ENCODE data around the gene ADAT1. TPM values are rescaled to one million over a fixed set of nuclear protein-coding genes. Genes with fewer than 3 reads are reported as not detected.

Gene ADAT1
- total and polyA plus RNA-seq, 2 of the 8 experiments (the other 6 are each of a cell fraction or from before 2014, with no cell fraction given) = 30.7 to 44.7 TPM

- TF ChIP-seq TCF12 (IDR thresholded peaks at IDR 0.05; ENCODE audit: low read depth, low read length) (no peak), SP4 (IDR thresholded peaks at IDR 0.05; ENCODE audit: low read length) (no peak; the same call in 1 of the 2 replicates), EGR1 (IDR thresholded peaks at IDR 0.05; ENCODE audit: borderline replicate concordance, low read depth, low read length) (no peak), E2F6 (IDR thresholded peaks at IDR 0.05) (peak; percentile 65; the same call in 1 of the 2 replicates), CEBPB (IDR thresholded peaks at IDR 0.05; ENCODE audit: low read depth, low read length) (no peak), SIN3A (conservative IDR thresholded peaks at IDR 0.05 in 1 of 2, IDR thresholded peaks at IDR 0.05 in 1 of 2; ENCODE audit: low read depth in 1 of 2, low read length in 2 of 2) (peak; percentile 72 to 98; a peak in 3 of 4 replicates), RAD21 (IDR thresholded peaks at IDR 0.05 in 1 of 2, conservative IDR thresholded peaks at IDR 0.05 in 1 of 2; ENCODE audit: low read depth in 2 of 2, low read length in 2 of 2) (no peak), ASH2L (IDR thresholded peaks at IDR 0.05; ENCODE audit: low read length) (peak; percentile 88), RFX5 (IDR thresholded peaks at IDR 0.05; ENCODE audit: borderline replicate concordance, low read depth, low read length) (no peak), TEAD4 (IDR thresholded peaks at IDR 0.05; ENCODE audit: low read depth, low read length) (no peak), RNF2 (IDR thresholded peaks at IDR 0.05; ENCODE audit: borderline replicate concordance, low read depth, low read length, missing control alignments, poor library complexity, severe bottlenecking) (no peak), CBX5 (IDR thresholded peaks at IDR 0.05; ENCODE audit: low read depth, low read length) (no peak), SIX5 (IDR thresholded peaks at IDR 0.05; ENCODE audit: low read depth, low read length) (peak; percentile 81), CTCF (IDR thresholded peaks at IDR 0.05; ENCODE audit: control extremely low read depth in 1 of 3, insufficient read depth in 1 of 3, low read depth in 1 of 3, low read length in 3 of 3) (no peak), RBBP5 (IDR thresholded peaks at IDR 0.05; ENCODE audit: borderline replicate concordance, low read depth, low read length) (no peak; the same call in 1 of the 2 replicates), RXRA (IDR thresholded peaks at IDR 0.05; ENCODE audit: insufficient read depth, low read depth, low read length) (no peak), HDAC2 (IDR thresholded peaks at IDR 0.05; ENCODE audit: borderline replicate concordance in 1 of 2, low read depth in 2 of 2, low read length in 2 of 2) (peak in 1 of 2 experiments; percentile 97; a peak in 2 of 4 replicates), KDM5A (IDR thresholded peaks at IDR 0.05; ENCODE audit: low read length) (no peak), EZH2 (IDR thresholded peaks at IDR 0.05; ENCODE audit: low read depth, low read length, severe bottlenecking) (no peak)
These were observed at the start of gene ADAT1 (continued) for GRCh38 chr16:75622761-75623605.

Data from H1 (cell line).